ENCODE measurements around the gene UROC1. TPM values are rescaled to one million over a fixed set of nuclear protein-coding genes. Genes with fewer than 3 reads are reported as not detected.

Gene UROC1
- total RNA-seq, 1 donor from 2014 or later = not detected

GRCh38 chr3:126461450-126462070 lies 56.0 kb downstream of the UROC1 start:
- Mint-ChIP-seq H3K4me3 (no peak overlapping the region), H3K36me3 (peaks cover 29% of the 10 kb centered on the region), H3K27ac (no peak overlapping the region), H3K27me3 (ENCODE audit: low read depth) (no peaks in the 10 kb centered on the region), H3K9me3 (no peaks in the 10 kb centered on the region), H3K4me1 (no peaks in the 10 kb centered on the region)
- no peak for DNase-seq (ENCODE audit: low spot score in 2 of 2, unreplicated experiment in 2 of 2)
- TF ChIP-seq CTCF (IDR thresholded peaks at IDR 0.05; ENCODE audit: unreplicated experiment) = no peak

GRCh38 chr3:126460381-126460780 lies 57.2 kb downstream of the UROC1 start:
- Mint-ChIP-seq H3K27ac (no peak overlapping the region), H3K4me3 (no peak overlapping the region), H3K4me1 (no peaks in the 10 kb centered on the region), H3K36me3 (peaks cover 25% of the 10 kb centered on the region), H3K9me3 (no peaks in the 10 kb centered on the region), H3K27me3 (ENCODE audit: low read depth) (no peaks in the 10 kb centered on the region)
- TF ChIP-seq CTCF (IDR thresholded peaks at IDR 0.05; ENCODE audit: unreplicated experiment) = no peak
- DNase-seq (ENCODE audit: low spot score in 2 of 2, unreplicated experiment in 2 of 2) = no peak

GRCh38 chr3:126459763-126460127 lies 57.8 kb downstream of the UROC1 start:
- no peak for DNase-seq (ENCODE audit: low spot score in 2 of 2, unreplicated experiment in 2 of 2)

GRCh38 chr3:126459111-126459762 lies 58.3 kb downstream of the UROC1 start:
- Mint-ChIP-seq H3K27ac (no peak overlapping the region), H3K36me3 (peaks cover 22% of the 10 kb centered on the region), H3K4me1 (no peaks in the 10 kb centered on the region), H3K9me3 (no peaks in the 10 kb centered on the region), H3K27me3 (ENCODE audit: low read depth) (no peaks in the 10 kb centered on the region), H3K4me3 (no peak overlapping the region)
- no peak for TF ChIP-seq CTCF (IDR thresholded peaks at IDR 0.05; ENCODE audit: unreplicated experiment)
- no peak for DNase-seq (ENCODE audit: low spot score in 2 of 2, unreplicated experiment in 2 of 2)

More at GRCh38 chr3:126459763-126460127, 57.8 kb downstream of the UROC1 start:
- TF ChIP-seq CTCF (IDR thresholded peaks at IDR 0.05; ENCODE audit: unreplicated experiment) = no peak
- H3K36me3 Mint-ChIP-seq = peaks cover 25% of the 10 kb centered on the region
- no peak overlapping the region for H3K27ac Mint-ChIP-seq
- no peaks in the 10 kb centered on the region for H3K27me3 Mint-ChIP-seq (ENCODE audit: low read depth)
- no peak overlapping the region for H3K4me3 Mint-ChIP-seq
- H3K9me3 Mint-ChIP-seq = no peaks in the 10 kb centered on the region
- no peaks in the 10 kb centered on the region for H3K4me1 Mint-ChIP-seq

- Mint-ChIP-seq H3K36me3 (peaks cover 20% of the 10 kb centered on the region), H3K9me3 (no peaks in the 10 kb centered on the region), H3K27me3 (ENCODE audit: low read depth) (no peaks in the 10 kb centered on the region), H3K27ac (no peak overlapping the region), H3K4me3 (no peak overlapping the region), H3K4me1 (peaks cover 5% of the 10 kb centered on the region)
- DNase-seq (ENCODE audit: low spot score in 2 of 2, unreplicated experiment in 2 of 2) = no peak
- TF ChIP-seq CTCF (IDR thresholded peaks at IDR 0.05; ENCODE audit: unreplicated experiment) = no peak
These were observed 60.7 kb downstream of the UROC1 start for GRCh38 chr3:126456766-126457388.
